ENCODE results near the gene GDI1. TPM values are rescaled to one million over a fixed set of nuclear protein-coding genes. Genes with fewer than 3 reads are reported as not detected.

The GDI1 gene
- total and polyA plus RNA-seq, 2 of the 4 experiments (the other 2 are of a cell fraction): 113 to 291 TPM

DNA sequence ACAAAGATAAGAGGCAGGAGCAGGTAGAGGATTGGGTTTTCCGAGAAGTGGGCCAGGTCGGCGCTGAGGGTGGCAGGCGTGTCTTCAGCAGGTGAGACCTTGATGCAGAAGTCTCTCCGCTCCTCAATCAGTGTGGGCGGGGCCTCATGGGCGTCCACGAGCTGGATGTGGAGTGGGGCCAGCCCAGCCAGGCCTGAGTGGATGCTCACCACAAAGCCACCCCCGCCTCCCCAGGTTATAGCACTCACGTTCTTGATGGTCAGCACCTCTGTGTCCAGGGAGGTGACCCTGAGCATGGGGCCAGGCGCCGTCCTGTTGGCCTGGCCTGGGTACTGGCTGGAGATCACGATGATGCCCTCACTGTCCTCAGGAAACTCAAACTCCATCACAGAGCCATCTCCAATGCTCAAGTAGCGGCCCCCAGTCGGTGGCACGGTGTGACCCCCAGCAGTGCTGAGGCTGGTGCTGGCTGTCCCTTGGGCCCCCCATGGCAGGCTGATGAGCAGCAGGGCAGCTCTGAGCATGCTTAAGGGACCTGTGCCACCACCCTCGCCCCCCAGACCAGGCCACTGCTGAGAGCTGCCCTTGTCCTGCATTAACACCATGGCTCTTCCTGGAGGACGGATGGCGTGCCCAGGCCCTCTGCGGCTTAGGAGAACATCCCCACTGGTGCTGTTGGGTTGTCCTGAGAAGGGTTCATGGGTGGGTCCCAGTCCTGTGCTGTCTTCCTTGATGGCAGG lies 51.6 kb downstream of the GDI1 start:
- in situ Hi-C loops (cut with MboI; ENCODE audit: low sequenced_read_pairs) (no loop called here), intact Hi-C loops (cut with micrococcal nuclease) (no loop called here), dilution Hi-C loops (cut with HindIII; ENCODE audit: low sequenced_read_pairs, unreplicated experiment) (no loop called here)
- Histone ChIP-seq H3K23ac (ENCODE audit: low read depth, low read length) (no peak overlapping the region), H2BK120ac (ENCODE audit: low read depth, low read length) (no peak overlapping the region), H3K4me3 (ENCODE audit: insufficient read depth, low read depth, low read length) (no peak overlapping the region), H3K4ac (ENCODE audit: low read depth, low read length) (no peak overlapping the region), H4K8ac (ENCODE audit: low read depth in 2 of 2, low read length in 2 of 2) (no peak overlapping the region), H3K9me1 (ENCODE audit: insufficient read depth, low read length) (peaks cover 8% of the 10 kb centered on the region; the same call in 1 of the 2 replicates), H3K79me1 (ENCODE audit: low read depth in 1 of 2, low read length in 2 of 2) (peaks cover 3 to 38% of the 10 kb centered on the region in 2 experiments; a peak in 3 of 4 replicates), H4K5ac (ENCODE audit: low read depth, low read length) (no peak overlapping the region), H3K4me1 (ENCODE audit: control insufficient read depth, insufficient read depth, low read length) (peaks cover 4% of the 10 kb centered on the region; the same call in 1 of the 2 replicates), H2AK5ac (ENCODE audit: low read depth, low read length) (no peak overlapping the region; the same call in 1 of the 2 replicates), H4K91ac (ENCODE audit: insufficient read depth, low read depth, low read length) (no peak overlapping the region), H3K14ac (replicated peaks; ENCODE audit: low read depth, low read length) (no peak overlapping the region), H4K20me1 (ENCODE audit: insufficient read depth, low read length) (peaks cover 4% of the 10 kb centered on the region; the same call in 1 of the 2 replicates), H3K9me3 (ENCODE audit: control insufficient read depth, insufficient read depth, low read length) (no peaks in the 10 kb centered on the region), H3K18ac (ENCODE audit: low read depth, low read length) (no peak overlapping the region), H2AFZ (replicated peaks; ENCODE audit: low read length, poor library complexity) (no peak overlapping the region), H2AK9ac (replicated peaks; ENCODE audit: low read depth, low read length, poor library complexity) (no peak overlapping the region), H2BK5ac (ENCODE audit: low read depth, low read length, poor library complexity, severe bottlenecking) (no peak overlapping the region), H3K36me3 (ENCODE audit: control insufficient read depth, insufficient read depth, low read length) (peaks cover 16% of the 10 kb centered on the region; the same call in 1 of the 2 replicates), H3K4me2 (ENCODE audit: low read depth, low read length) (no peak overlapping the region), H2BK20ac (ENCODE audit: low read depth, low read length) (no peak overlapping the region), H3K9ac (ENCODE audit: low read depth, low read length) (no peak overlapping the region), H3K27me3 (ENCODE audit: control insufficient read depth, insufficient read depth, low read length) (no peaks in the 10 kb centered on the region), H2BK15ac (ENCODE audit: low read depth, low read length) (no peak overlapping the region), H3K27ac (ENCODE audit: insufficient read depth, low read length) (no peak overlapping the region), H3K56ac (ENCODE audit: extremely low read depth, insufficient read depth, low read length) (no peak overlapping the region)
- BruUV-seq (replicated peaks): no TSS peak
- DNase-seq: no peak
- WGBS, 2 experiments (ENCODE audit: extremely low coverage in 2 of 2, insufficient read length in 1 of 2): 90% methylated on average over 7 of the region's 20 CpGs; no CpG with 5 or more reads in 1 of the 2 experiments
- ChIA-PET CTCF (no interaction called here), POLR2A (ENCODE audit: unreplicated experiment) (interaction anchor here (0.5 kb wide), 1 partner anchor 25 kb away, joined by 5 read pairs; no protein-coding TSS in a partner anchor)
- ATAC-seq (ENCODE audit: low read depth): no peak
- TF ChIP-seq, protein P1, sequence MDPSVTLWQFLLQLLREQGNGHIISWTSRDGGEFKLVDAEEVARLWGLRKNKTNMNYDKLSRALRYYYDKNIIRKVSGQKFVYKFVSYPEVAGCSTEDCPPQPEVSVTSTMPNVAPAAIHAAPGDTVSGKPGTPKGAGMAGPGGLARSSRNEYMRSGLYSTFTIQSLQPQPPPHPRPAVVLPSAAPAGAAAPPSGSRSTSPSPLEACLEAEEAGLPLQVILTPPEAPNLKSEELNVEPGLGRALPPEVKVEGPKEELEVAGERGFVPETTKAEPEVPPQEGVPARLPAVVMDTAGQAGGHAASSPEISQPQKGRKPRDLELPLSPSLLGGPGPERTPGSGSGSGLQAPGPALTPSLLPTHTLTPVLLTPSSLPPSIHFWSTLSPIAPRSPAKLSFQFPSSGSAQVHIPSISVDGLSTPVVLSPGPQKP (IDR thresholded peaks at IDR 0.05; ENCODE audit: borderline replicate concordance, low read depth, low read length): no peak
- no peak for TF ChIP-seq MAFK (IDR thresholded peaks at IDR 0.05; ENCODE audit: low read depth, low read length)
- TF ChIP-seq BHLHE40 (IDR thresholded peaks at IDR 0.05; ENCODE audit: low read depth, low read length): no peak
- TF ChIP-seq, protein P2, sequence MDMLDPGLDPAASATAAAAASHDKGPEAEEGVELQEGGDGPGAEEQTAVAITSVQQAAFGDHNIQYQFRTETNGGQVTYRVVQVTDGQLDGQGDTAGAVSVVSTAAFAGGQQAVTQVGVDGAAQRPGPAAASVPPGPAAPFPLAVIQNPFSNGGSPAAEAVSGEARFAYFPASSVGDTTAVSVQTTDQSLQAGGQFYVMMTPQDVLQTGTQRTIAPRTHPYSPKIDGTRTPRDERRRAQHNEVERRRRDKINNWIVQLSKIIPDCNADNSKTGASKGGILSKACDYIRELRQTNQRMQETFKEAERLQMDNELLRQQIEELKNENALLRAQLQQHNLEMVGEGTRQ (IDR thresholded peaks at IDR 0.05; ENCODE audit: low read depth, low read length): no peak
- no peak for TF ChIP-seq NFE2L2 (IDR thresholded peaks at IDR 0.05; ENCODE audit: low read depth, low read length)
- TF ChIP-seq MAZ (IDR thresholded peaks at IDR 0.05; ENCODE audit: borderline replicate concordance, low read depth, low read length): no peak
- no peak for TF ChIP-seq CEBPB (IDR thresholded peaks at IDR 0.05; ENCODE audit: low read depth, low read length)
- TF ChIP-seq SMC3 (IDR thresholded peaks at IDR 0.05; ENCODE audit: low read depth, low read length): no peak
